ENCODE measurements around the gene CAMTA1.

Gene CAMTA1

GRCh38 chr1:7094509-7094908 lies 309.3 kb downstream of the CAMTA1 start:
- DNase-seq: no peak

- no peak for DNase-seq
These were observed 310.2 kb downstream of the CAMTA1 start for GRCh38 chr1:7095343-7095964.

- DNase-seq: no peak
These were observed 312.8 kb downstream of the CAMTA1 start for GRCh38 chr1:7097938-7098592.

- DNase-seq: no peak
These were observed 313.4 kb downstream of the CAMTA1 start for GRCh38 chr1:7098641-7099040.

GRCh38 chr1:7100479-7100878 lies 315.2 kb downstream of the CAMTA1 start:
- DNase-seq: no peak

- no peak for DNase-seq
These were observed 315.9 kb downstream of the CAMTA1 start for GRCh38 chr1:7101187-7101586.

GRCh38 chr1:7103361-7103782 lies 318.1 kb downstream of the CAMTA1 start:
- no peak for DNase-seq

- DNase-seq: no peak
These were observed 318.6 kb downstream of the CAMTA1 start for GRCh38 chr1:7103874-7104273.

GRCh38 chr1:7104339-7104738 lies 319.1 kb downstream of the CAMTA1 start:
- no peak for DNase-seq

GRCh38 chr1:7105269-7105668 lies 320.0 kb downstream of the CAMTA1 start:
- no peak for DNase-seq

- no peak for DNase-seq
These were observed 321.3 kb downstream of the CAMTA1 start for GRCh38 chr1:7106442-7107108.

GRCh38 chr1:7107109-7107830 lies 322.0 kb downstream of the CAMTA1 start:
- DNase-seq: no peak

- no peak for DNase-seq
These were observed 323.0 kb downstream of the CAMTA1 start for GRCh38 chr1:7108251-7108650.

GRCh38 chr1:7109901-7110300 lies 324.6 kb downstream of the CAMTA1 start:
- no peak for DNase-seq

GRCh38 chr1:7110321-7110720 lies 325.1 kb downstream of the CAMTA1 start:
- no peak for DNase-seq

- no peak for DNase-seq
These were observed 326.6 kb downstream of the CAMTA1 start for GRCh38 chr1:7111853-7112252.

GRCh38 chr1:7113136-7113535 lies 327.9 kb downstream of the CAMTA1 start:
- DNase-seq: no peak

- DNase-seq: no peak
These were observed 328.6 kb downstream of the CAMTA1 start for GRCh38 chr1:7113822-7114221.

- no peak for DNase-seq
These were observed 330.7 kb downstream of the CAMTA1 start for GRCh38 chr1:7116001-7116400.

GRCh38 chr1:7117399-7118281 lies 332.4 kb downstream of the CAMTA1 start:
- DNase-seq: no peak

- no peak for DNase-seq
These were observed 333.9 kb downstream of the CAMTA1 start for GRCh38 chr1:7119156-7119555.

- no peak for DNase-seq
These were observed 335.8 kb downstream of the CAMTA1 start for GRCh38 chr1:7120863-7121621.
